Colonic mucosa (tissue), 4 donors: ENCODE data around the gene HRH4. TPM values are rescaled to one million over a fixed set of nuclear protein-coding genes. Genes with fewer than 3 reads are reported as not detected.

Source experiments
- DNase-seq: peaks from one replicate; pipeline ENCODE4 v3.0.0-alpha.2; 2020
- H3K27ac ChIP-seq: fragments of 200-600 bp; one replicate; pipeline ENCODE4 v1.8.0; 2021
- H3K27me3 ChIP-seq: fragments of 200-600 bp; one replicate; pipeline ENCODE4 v1.8.0; 2021
- H3K36me3 ChIP-seq: fragments of 200-600 bp; one replicate; pipeline ENCODE4 v1.8.0; 2021
- H3K4me1 ChIP-seq: fragments of 200-600 bp; one replicate; pipeline ENCODE4 v1.8.0; 2021; ENCODE audit warnings: mild to moderate bottlenecking
- H3K4me3 ChIP-seq: fragments of 200-600 bp; one replicate; pipeline ENCODE4 v1.8.0; 2021
- H3K9ac ChIP-seq, 2 donors: one replicate each; pipeline ENCODE4 v1.7.0; 2013; ENCODE audit warnings: control low read depth in 2 of 2, low read depth in 2 of 2, low read length in 2 of 2
- H3K9me3 ChIP-seq: fragments of 200-600 bp; one replicate; pipeline ENCODE4 v1.8.0; 2021
- CTCF ChIP-seq: fragments of 200-600 bp; IDR thresholded peaks from one replicate; pipeline ENCODE4 v1.8.0; 2022; ENCODE audit warnings: antibody characterized with exemption, mild to moderate bottlenecking
- intact Hi-C: fragments of 100-400 bp; cut with DNase I; formaldehyde crosslinking; loops from one replicate; pipeline ENCODE4 v1.14.1; 2022
- total RNA-seq, 2 donors: library from RNA; stranded (reverse); fragmentation: NEBNext Ultra II Directional in 1 of 2; extraction: Animal tissue kit (Norgen Biotek cat#: 25700) in 1 of 2; gene quantifications; one replicate each; pipeline ENCODE4 v1.2.1, GENCODE V29; 2021
- donor health status: healthy.
- donor health status: DM: no; HTN: no; CAD: no.
- donor health status: DM: no; HTN: no; CAD: no.

The HRH4 gene
- total RNA-seq, 2 donors from 2014 or later, result 0.11 TPM; not detected in 1

GRCh38 chr18:24429188-24429587 lies 31.2 kb upstream of the HRH4 start:
- no peak for DNase-seq
- no peaks in the 10 kb centered on the region for H3K9me3 ChIP-seq
- H3K27ac ChIP-seq, result no peak overlapping the region
- H3K4me3 ChIP-seq, result no peak overlapping the region
- H3K4me1 ChIP-seq, result no peaks in the 10 kb centered on the region
- peaks cover 5% of the 10 kb centered on the region for H3K36me3 ChIP-seq
- H3K9ac ChIP-seq, result no peak overlapping the region
- no peaks in the 10 kb centered on the region for H3K27me3 ChIP-seq
- TF ChIP-seq CTCF, result no peak
- intact Hi-C loops, result no loop called here

- H3K4me3 ChIP-seq, result no peak overlapping the region
- H3K27ac ChIP-seq, result no peak overlapping the region
- no peak overlapping the region for H3K9ac ChIP-seq
- no peak for DNase-seq
- no peaks in the 10 kb centered on the region for H3K27me3 ChIP-seq
- H3K36me3 ChIP-seq, result peaks cover 5% of the 10 kb centered on the region
- H3K9me3 ChIP-seq, result no peaks in the 10 kb centered on the region
- H3K4me1 ChIP-seq, result no peaks in the 10 kb centered on the region
- intact Hi-C loops, result no loop called here
- TF ChIP-seq CTCF, result no peak
Observed at GRCh38 chr18:24432618-24433017, 27.8 kb upstream of the HRH4 start.

- H3K27me3 ChIP-seq, result no peaks in the 10 kb centered on the region
- H3K9me3 ChIP-seq, result no peaks in the 10 kb centered on the region
- H3K27ac ChIP-seq, result no peak overlapping the region
- no peak overlapping the region for H3K4me3 ChIP-seq
- H3K9ac ChIP-seq, result no peak overlapping the region
- DNase-seq, result no peak
- TF ChIP-seq CTCF, result no peak
- peaks cover 4% of the 10 kb centered on the region for H3K36me3 ChIP-seq
- no peaks in the 10 kb centered on the region for H3K4me1 ChIP-seq
- intact Hi-C loops, result no loop called here
Observed at GRCh38 chr18:24436939-24437338, 23.5 kb upstream of the HRH4 start.

- no peak for DNase-seq
- Histone ChIP-seq H3K27ac (no peak overlapping the region), H3K36me3 (no peaks in the 10 kb centered on the region)
Observed at GRCh38 chr18:24443870-24444269, 16.6 kb upstream of the HRH4 start.

GRCh38 chr18:24446453-24446852 lies 14.0 kb upstream of the HRH4 start:
- no peak overlapping the region for H3K27ac ChIP-seq
- H3K27me3 ChIP-seq, result no peaks in the 10 kb centered on the region
- no peak for DNase-seq
- no peak overlapping the region for H3K4me3 ChIP-seq
- H3K9me3 ChIP-seq, result no peaks in the 10 kb centered on the region
- intact Hi-C loops, result no loop called here
- no peak overlapping the region for H3K9ac ChIP-seq
- no peak for TF ChIP-seq CTCF
- H3K36me3 ChIP-seq, result no peaks in the 10 kb centered on the region
- H3K4me1 ChIP-seq, result no peaks in the 10 kb centered on the region

More at GRCh38 chr18:24443870-24444269, 16.6 kb upstream of the HRH4 start:
- intact Hi-C loops, result no loop called here
- Histone ChIP-seq H3K27me3 (no peaks in the 10 kb centered on the region), H3K4me3 (no peak overlapping the region), H3K9me3 (no peaks in the 10 kb centered on the region), H3K9ac (no peak overlapping the region), H3K4me1 (no peaks in the 10 kb centered on the region)
- no peak for TF ChIP-seq CTCF
